SHP77 (cell line): ENCODE measurements around the gene LARP4B.
A peak's percentile ranks its signal among the peaks of the same experiment; 100 is the strongest.
"Not testable (repeated sequence)": the region's sequence is repeated elsewhere in the genome, so short reads cannot be mapped to it uniquely, and the experiment has no call there.

Experiments
- DNase-seq, 2 experiments: peaks; one replicate each; lab custom pipeline; 2025; lab: John Stamatoyannopoulos, UW

LARP4B gene

GRCh38 chr10:770048-770712, 161.3 kb downstream of the LARP4B start:
- DNase-seq: not testable (repeated sequence)

- DNase-seq: no peak
These were observed 163.7 kb downstream of the LARP4B start for GRCh38 chr10:767794-768193.

DNA sequence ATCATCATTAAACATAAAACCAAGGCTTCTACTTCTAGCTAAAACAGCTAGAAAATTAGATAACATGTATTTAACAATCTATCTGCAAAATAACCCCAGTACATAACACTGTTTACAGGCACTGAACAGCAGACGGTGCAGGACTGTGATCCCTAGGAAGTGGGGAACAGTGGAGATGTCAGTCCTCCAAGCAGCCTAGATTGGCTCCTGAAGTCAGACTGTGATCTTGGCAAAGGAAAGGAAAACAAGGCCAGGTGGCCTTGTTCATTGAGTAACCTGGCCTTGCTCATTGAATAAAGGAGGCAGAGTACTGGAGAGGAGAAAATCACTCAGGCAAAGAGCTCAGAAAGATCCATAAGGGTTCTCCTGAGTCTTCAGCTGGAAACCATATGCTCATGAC, 164.3 kb downstream of the LARP4B start:
- DNase-seq: peak; percentile 36 to 68

GRCh38 chr10:761376-761775, 170.1 kb downstream of the LARP4B start:
- DNase-seq: no peak

DNA sequence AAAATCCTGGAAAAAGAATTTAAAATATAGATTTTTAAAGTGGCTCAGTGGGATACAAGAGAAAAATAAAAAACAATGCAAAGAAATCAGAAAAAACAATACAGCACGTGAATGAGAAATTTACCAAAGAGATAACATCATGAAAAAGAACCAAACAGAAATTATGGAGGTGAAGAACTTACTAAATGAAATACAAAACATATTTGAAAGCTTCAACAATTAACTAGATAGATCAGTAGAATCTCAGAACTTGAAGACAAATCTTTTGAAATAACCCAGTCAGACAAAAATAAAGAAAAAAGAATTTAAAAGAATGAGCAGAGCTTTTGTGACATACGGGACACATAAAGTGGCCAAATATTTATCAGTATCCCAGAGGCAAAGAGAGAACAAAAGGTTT, 170.9 kb downstream of the LARP4B start:
- DNase-seq: no peak

GRCh38 chr10:759898-760477, 171.5 kb downstream of the LARP4B start:
- no peak for DNase-seq
